ENCODE results near the gene PARVG. TPM values are rescaled to one million over a fixed set of nuclear protein-coding genes. Genes with fewer than 3 reads are reported as not detected.

PARVG gene
- total and polyA plus RNA-seq, 2 of the 8 experiments (the other 6 are each of a cell fraction or from before 2014, with no cell fraction given) = 0.37 to 1.5 TPM

DNA sequence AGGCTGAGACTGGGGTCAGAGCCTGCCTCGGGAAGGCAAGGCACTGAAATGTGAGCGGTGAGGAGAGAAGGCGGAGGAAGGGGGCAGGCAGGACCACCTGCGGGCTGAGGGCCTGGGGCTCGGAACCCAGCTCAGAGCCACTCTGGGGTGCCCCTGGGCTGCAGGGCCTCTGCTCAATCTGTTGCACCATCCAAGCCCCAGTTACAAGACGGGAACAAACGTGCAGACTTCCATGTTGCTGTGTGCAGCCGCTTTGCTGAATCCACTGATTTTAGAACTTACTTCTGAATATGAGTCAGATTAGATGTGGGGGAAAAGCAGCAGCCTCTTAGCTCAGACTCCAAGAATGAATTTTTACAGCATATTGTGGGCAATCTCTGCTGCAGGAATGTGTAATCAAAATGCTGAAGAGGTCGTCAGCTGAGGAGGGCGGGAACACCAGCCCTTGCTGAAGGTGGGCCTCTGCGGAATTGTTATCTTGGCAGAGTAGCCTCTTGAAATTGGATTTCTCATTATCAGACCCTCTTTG, 21.6 kb downstream of the PARVG start (continued):
- TF ChIP-seq, protein P1, sequence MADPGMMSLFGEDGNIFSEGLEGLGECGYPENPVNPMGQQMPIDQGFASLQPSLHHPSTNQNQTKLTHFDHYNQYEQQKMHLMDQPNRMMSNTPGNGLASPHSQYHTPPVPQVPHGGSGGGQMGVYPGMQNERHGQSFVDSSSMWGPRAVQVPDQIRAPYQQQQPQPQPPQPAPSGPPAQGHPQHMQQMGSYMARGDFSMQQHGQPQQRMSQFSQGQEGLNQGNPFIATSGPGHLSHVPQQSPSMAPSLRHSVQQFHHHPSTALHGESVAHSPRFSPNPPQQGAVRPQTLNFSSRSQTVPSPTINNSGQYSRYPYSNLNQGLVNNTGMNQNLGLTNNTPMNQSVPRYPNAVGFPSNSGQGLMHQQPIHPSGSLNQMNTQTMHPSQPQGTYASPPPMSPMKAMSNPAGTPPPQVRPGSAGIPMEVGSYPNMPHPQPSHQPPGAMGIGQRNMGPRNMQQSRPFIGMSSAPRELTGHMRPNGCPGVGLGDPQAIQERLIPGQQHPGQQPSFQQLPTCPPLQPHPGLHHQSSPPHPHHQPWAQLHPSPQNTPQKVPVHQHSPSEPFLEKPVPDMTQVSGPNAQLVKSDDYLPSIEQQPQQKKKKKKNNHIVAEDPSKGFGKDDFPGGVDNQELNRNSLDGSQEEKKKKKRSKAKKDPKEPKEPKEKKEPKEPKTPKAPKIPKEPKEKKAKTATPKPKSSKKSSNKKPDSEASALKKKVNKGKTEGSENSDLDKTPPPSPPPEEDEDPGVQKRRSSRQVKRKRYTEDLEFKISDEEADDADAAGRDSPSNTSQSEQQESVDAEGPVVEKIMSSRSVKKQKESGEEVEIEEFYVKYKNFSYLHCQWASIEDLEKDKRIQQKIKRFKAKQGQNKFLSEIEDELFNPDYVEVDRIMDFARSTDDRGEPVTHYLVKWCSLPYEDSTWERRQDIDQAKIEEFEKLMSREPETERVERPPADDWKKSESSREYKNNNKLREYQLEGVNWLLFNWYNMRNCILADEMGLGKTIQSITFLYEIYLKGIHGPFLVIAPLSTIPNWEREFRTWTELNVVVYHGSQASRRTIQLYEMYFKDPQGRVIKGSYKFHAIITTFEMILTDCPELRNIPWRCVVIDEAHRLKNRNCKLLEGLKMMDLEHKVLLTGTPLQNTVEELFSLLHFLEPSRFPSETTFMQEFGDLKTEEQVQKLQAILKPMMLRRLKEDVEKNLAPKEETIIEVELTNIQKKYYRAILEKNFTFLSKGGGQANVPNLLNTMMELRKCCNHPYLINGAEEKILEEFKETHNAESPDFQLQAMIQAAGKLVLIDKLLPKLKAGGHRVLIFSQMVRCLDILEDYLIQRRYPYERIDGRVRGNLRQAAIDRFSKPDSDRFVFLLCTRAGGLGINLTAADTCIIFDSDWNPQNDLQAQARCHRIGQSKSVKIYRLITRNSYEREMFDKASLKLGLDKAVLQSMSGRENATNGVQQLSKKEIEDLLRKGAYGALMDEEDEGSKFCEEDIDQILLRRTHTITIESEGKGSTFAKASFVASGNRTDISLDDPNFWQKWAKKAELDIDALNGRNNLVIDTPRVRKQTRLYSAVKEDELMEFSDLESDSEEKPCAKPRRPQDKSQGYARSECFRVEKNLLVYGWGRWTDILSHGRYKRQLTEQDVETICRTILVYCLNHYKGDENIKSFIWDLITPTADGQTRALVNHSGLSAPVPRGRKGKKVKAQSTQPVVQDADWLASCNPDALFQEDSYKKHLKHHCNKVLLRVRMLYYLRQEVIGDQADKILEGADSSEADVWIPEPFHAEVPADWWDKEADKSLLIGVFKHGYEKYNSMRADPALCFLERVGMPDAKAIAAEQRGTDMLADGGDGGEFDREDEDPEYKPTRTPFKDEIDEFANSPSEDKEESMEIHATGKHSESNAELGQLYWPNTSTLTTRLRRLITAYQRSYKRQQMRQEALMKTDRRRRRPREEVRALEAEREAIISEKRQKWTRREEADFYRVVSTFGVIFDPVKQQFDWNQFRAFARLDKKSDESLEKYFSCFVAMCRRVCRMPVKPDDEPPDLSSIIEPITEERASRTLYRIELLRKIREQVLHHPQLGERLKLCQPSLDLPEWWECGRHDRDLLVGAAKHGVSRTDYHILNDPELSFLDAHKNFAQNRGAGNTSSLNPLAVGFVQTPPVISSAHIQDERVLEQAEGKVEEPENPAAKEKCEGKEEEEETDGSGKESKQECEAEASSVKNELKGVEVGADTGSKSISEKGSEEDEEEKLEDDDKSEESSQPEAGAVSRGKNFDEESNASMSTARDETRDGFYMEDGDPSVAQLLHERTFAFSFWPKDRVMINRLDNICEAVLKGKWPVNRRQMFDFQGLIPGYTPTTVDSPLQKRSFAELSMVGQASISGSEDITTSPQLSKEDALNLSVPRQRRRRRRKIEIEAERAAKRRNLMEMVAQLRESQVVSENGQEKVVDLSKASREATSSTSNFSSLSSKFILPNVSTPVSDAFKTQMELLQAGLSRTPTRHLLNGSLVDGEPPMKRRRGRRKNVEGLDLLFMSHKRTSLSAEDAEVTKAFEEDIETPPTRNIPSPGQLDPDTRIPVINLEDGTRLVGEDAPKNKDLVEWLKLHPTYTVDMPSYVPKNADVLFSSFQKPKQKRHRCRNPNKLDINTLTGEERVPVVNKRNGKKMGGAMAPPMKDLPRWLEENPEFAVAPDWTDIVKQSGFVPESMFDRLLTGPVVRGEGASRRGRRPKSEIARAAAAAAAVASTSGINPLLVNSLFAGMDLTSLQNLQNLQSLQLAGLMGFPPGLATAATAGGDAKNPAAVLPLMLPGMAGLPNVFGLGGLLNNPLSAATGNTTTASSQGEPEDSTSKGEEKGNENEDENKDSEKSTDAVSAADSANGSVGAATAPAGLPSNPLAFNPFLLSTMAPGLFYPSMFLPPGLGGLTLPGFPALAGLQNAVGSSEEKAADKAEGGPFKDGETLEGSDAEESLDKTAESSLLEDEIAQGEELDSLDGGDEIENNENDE (IDR thresholded peaks at IDR 0.05; ENCODE audit: insufficient replicate concordance, low read length) = no peak
- TF ChIP-seq SRF (IDR thresholded peaks at IDR 0.05; ENCODE audit: low read depth, low read length) (no peak), BRCA1 (IDR thresholded peaks at IDR 0.05; ENCODE audit: low read depth, low read length) (no peak), RBBP5 (IDR thresholded peaks at IDR 0.05; ENCODE audit: borderline replicate concordance, low read depth, low read length) (no peak), EGR1 (IDR thresholded peaks at IDR 0.05; ENCODE audit: borderline replicate concordance, low read depth, low read length) (no peak), ATF3 (IDR thresholded peaks at IDR 0.05; ENCODE audit: insufficient read depth, low read depth, low read length) (no peak)
